HG03354 (cell line): ENCODE measurements around the gene P3R3URF.

Experiments
- ATAC-seq: cut with Tn5 transposase; IDR thresholded peaks from one replicate; pipeline ENCODE4 v1.9.1; 2021; ENCODE audit warnings: mild to moderate bottlenecking; ENCODE audit not compliant: unreplicated experiment, poor library complexity, severe bottlenecking

Gene P3R3URF

DNA sequence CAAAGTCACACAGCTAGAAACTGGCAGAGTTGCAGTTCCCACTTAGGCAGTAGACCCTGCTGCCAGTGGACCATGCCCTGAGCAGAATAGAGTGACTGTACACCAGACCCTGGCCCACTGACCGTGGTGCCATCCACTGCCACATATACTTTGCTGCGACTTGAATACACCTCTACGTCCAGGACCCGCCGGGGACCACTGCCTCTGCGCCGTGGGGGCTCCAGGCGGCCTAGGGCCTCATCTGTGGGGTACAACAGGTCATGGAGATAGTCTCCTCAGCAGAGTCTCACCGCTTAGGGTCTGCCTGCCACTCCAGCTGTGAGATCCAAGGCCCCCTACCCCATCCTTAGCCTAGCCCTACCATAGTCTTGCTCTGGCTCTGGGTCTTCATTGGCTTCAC, 20.3 kb upstream of the P3R3URF start:
- ATAC-seq, result no peak

GRCh38 chr1:46194641-46195193, 18.4 kb upstream of the P3R3URF start:
- no peak for ATAC-seq

- no peak for ATAC-seq
These were observed 17.8 kb upstream of the P3R3URF start for GRCh38 chr1:46193984-46194570.

GRCh38 chr1:46193285-46193684, 17.0 kb upstream of the P3R3URF start:
- ATAC-seq, result no peak

DNA sequence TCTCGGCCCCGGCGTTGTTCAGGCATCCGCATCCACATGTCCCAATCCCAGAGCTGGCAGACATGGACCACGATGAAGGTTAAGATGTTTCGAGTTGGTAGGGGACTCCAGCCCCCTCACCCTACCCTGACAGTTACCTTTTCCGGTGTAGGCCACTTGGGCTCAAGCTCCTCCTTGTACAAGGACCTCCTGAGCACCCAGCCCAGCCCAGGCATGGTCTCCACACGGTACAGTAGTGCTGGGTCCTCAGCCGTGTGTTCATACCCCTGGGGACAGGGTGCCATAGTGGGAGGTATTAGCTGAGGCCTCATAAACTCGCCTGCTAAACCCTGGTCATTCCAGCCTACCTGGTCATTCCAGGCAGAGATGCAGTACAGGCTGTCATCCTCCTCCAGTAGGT, 15.9 kb upstream of the P3R3URF start:
- no peak for ATAC-seq

GRCh38 chr1:46191033-46191701, 14.9 kb upstream of the P3R3URF start:
- no peak for ATAC-seq

DNA sequence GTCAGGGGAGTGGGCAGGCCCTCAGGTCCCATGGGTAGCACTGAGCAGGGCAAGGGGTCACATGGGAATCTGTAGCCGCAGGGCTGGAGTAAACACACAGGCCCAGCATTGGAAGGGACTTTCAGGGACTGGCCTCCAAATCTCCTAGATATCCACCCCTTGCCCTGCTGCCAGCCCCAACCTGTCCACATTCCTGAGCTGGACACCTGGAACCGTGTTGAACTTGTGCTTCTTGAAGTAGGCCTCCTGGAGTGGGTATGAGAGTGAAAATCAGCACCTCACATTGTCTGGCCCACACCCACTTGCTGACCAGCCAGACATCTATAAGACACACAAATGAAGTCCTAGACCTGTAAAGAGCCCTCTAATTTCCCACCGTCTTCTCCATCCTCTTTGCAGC, 14.3 kb upstream of the P3R3URF start:
- no peak for ATAC-seq

- no peak for ATAC-seq
These were observed 12.2 kb upstream of the P3R3URF start for GRCh38 chr1:46188295-46189030.

DNA sequence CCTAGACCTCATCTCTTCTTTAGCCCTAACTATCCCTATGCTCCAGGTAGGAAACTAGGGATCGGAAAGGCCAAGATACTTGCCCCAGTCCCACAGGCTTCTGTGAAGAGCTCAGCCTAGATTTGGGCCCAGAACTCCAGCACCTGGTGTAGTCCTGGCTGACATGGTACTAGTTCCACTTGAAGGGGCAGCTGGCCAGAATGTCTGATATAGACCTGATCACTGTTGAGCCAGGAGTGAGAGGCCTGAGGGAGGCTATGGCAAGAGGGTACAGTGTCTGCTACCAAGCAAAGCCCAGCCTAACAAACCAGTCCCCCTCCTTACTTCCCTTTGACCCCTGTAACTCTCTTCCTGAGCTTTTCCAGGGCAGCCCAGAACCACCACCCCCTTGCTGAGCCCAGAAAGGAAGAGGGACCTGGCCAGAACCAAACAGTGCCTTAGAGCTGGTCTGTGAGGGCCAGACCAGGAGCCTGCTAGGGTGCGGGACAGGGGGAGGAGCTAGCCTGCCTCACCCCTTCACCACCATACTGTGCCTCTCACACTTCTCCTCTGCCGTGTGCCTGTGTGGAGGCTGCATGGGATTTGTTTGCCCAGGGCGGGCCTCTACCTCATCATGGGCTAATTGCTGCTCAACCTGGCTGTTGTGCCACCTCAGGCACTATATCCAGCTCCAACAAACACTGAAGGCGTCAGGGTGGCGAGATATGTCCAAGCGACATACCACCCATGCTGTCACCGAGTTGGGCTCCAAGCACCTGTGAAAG, 11.0 kb upstream of the P3R3URF start:
- no peak for ATAC-seq

DNA sequence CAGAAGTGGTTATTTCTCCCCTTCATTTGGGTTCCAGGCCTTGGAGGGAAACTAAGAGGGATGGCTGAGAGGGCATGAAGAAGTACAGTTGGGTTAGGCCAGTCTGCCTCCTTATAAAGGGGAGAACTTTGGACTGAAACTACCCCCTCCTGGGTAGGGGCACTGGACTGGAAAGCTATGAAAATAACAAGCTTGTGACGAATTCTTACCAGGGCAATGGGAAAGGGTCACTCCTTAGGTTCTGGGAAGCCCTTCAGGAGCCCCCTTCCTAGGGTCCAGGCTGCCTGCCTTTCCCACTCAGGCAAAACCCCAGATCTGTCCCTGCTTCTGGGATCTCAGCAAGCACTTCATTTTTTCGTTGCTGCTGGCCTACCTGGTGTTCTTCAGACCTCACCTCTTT, 9.8 kb upstream of the P3R3URF start:
- no peak for ATAC-seq

GRCh38 chr1:46184920-46185658, 8.8 kb upstream of the P3R3URF start:
- ATAC-seq, result no peak

DNA sequence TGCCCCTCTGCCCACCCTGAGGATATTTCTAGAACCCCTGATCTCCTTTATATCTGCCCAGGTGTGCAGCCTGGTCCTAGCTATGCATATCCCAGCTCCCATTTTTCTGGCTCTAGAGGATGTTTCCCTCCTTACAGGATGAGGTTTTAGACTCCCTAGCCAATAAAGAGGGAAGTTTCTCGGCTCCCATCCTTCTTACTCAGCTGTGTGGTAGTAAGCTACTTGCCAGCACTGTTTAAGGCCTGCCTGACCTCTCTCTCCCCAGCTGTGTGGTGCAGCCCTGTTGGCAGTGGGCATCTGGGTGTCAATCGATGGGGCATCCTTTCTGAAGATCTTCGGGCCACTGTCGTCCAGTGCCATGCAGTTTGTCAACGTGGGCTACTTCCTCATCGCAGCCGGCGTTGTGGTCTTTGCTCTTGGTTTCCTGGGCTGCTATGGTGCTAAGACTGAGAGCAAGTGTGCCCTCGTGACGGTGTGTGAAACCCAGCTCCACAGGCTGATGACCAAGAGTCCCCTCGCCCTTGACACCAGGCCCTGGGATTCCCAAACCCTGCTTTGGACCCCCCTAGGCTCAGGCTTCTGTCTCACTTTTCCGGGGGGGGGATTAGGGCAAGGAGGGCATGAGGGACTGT, 7.8 kb upstream of the P3R3URF start:
- peak; percentile 56 for ATAC-seq

DNA sequence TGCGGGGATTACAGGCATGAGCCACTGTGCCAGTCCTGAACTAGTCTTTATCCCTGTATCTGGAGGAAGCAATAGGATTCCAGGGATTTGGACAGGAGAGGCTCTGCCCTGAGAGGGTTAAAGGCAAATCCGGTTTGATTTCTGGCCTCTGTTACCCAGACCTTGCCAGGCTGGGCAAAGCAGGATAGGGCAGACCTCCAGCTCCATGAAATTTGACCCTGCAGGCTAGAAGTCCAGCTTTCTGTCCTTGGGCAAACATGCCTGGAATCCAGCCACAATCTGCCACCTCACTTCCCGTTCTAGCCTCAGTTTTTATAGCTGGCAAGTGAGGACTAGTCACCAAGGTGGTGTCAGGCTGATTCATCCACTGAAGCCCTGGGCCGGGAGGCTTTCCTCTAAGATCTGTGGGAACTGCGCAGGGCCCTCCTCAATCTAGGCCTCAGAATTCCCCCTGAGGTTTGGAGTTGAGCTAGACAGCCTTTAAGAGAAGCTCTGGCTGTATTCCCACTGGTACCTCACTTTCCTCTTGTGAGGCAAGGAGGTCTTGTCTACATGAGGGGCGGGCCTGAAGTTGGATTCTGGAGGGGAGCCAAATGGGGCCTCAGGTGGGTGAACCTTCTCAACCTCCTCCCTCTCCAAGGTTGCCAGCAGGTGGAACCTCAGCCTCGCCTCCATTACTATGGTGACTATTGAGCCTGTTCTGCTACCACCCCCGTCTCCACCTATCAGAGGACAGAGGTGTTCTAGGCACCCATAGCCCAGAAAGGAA, 7.0 kb upstream of the P3R3URF start:
- ATAC-seq, result no peak

DNA sequence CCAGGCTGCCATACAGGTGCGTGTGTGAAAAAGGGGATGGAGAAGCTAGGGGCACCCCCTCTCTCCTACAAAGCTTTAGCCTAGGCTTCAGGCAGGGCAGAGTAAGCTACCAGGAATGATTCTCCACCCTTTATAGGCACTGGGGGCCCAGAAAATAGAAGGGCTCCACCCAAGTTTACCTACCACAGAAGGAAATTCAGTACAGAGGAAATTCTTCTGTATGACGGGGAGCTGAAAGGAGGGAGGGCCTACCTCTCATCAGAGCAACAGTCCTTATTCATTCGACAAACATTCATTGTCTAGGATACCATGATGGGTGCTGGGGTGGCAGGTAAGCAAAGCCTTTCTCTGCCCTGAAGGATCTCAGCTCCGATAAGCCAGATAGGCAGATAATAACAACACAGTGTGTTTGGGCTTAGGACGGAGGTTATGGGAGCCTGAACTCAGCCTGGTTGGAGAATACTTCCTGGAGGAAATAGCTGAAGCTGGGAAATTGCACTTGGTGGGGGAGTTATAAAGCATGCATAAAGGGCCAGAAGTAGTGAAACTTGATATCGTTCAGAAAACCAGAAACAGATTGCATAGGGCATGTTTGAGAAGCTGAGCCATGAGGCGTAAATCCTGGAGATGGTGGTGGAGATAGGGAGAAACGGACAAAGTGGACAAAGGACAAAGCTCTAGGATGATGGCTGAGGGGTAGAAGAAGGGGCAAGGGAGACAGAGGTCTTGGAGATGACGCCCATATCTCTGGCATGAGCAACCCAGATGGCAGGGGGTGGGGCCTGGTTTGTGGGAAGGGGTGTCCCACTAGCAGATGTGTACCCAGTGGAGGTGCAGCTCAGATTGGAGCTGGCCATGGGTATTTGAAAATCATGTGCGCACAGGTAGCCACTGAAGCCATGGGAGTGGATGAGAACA, 5.3 kb upstream of the P3R3URF start:
- no peak for ATAC-seq

GRCh38 chr1:46180082-46180616, 3.9 kb upstream of the P3R3URF start:
- no peak for ATAC-seq

DNA sequence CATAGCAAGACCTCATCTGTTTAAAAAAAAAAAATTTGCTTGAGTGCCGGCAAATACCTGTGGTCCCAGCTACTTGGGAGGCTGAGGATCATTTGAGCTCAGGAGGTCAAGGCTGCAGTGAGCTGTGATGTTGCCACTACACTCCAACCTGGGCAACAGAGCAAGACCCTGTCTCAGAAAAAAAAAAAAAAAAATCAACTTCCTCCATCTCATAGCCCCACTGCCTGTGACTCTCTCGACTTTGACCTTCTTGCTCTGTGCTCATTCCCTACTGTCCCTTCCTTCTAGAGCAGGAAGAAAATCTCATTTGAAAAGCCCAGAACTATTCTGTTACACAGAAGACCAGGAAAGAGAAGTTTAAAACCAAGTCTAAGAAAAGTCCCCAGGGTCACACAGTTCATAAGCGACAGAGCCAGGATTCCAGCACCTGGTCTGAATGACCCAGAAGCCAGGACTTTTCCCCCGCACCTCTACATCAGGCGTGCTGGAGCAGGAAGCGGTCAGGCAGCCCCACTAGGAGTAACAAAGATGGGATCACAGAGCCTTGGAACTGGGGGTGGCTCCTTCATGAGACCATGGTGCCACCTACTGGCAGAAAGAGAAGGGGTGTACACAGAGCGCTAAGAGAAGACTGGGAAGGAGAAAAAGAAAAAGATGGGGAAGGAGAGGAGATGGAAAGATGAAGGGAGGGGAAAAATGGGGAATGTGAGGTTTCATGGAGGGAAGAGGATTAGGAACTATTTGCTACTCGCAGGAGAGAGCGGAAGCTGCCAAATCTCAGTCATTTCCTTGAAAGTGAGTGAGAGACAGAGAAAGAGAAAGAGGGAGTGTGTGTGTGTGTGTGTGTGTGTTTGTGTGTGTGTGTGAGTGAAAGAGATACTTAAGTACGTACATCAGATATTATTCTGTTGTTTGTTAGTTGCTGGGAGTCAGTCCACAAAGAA, 3.1 kb upstream of the P3R3URF start:
- ATAC-seq, result peak; percentile 50
